HS-5 (cell line): ENCODE measurements around the gene RAI1.

Source experiments
- DNase-seq: peaks from one replicate; pipeline ENCODE4 v3.0.0-alpha.2; 2012; ENCODE audit warnings: low read depth

The RAI1 gene

GRCh38 chr17:17786998-17787397 is 105.7 kb downstream of the RAI1 start:
- DNase-seq: no peak

- no peak for DNase-seq
Measured at GRCh38 chr17:17787568-17787967, 106.3 kb downstream of the RAI1 start.

GRCh38 chr17:17788967-17789366 is 107.7 kb downstream of the RAI1 start:
- no peak for DNase-seq

DNA sequence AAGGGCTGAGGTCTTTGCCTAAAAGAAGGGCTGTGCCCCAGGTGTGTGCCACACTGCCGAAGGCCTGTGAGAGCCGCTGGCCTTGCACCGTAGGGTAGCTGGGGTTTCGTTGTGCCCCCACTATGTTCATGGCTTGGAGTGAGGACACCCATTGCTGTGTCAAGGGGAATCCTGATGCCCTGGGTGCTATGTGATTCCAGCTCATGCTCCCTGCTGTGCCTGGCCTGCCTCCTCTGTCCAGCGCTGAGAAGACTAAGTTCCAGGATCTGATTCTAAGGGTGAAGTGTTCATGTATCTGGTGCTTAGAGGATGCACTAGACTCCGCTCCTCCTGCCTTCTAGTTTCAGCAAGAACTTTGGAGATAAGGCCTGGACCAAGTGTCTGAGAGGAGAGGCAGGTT is 108.2 kb downstream of the RAI1 start:
- no peak for DNase-seq

DNA sequence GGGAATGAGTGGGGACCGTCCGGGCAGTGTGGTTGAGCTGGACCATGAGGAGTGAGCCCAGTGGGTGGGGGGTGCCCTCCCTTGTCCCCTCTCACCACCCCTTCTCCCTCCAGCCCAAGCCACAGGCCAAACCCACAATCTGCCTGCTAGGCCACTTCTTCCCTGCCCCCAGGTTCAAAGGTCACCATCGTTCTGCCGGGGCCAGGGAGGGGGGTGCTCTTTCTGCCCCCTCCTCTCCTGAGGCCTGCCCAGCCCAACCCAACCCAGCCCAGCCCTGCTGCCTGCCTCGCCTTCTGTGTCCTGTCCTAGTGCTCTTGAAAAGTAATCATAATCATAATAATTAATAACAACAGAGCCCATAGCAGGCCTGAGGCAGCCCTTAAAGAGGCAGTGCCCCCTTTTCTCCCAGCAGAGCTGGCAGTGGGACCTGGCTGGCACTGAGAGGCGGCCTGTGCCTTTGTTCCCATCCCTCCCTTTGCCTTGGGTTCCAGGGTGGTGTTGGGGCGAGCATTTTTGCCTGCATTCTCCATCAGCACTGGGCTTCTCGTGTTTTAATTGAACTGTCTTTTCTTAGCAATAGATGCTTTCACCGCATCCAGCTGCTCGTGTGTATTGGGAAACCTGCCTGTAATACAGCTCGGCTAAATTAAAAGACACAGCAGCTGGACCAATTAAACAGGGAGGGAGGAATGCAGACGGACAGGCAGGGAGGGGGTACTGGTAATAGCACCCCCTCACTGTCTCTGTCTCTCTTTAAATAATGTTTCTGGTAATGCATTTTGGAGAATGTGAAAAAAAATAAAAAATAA is 108.8 kb downstream of the RAI1 start:
- DNase-seq: no peak

GRCh38 chr17:17790637-17791464 is 109.6 kb downstream of the RAI1 start:
- no peak for DNase-seq

DNA sequence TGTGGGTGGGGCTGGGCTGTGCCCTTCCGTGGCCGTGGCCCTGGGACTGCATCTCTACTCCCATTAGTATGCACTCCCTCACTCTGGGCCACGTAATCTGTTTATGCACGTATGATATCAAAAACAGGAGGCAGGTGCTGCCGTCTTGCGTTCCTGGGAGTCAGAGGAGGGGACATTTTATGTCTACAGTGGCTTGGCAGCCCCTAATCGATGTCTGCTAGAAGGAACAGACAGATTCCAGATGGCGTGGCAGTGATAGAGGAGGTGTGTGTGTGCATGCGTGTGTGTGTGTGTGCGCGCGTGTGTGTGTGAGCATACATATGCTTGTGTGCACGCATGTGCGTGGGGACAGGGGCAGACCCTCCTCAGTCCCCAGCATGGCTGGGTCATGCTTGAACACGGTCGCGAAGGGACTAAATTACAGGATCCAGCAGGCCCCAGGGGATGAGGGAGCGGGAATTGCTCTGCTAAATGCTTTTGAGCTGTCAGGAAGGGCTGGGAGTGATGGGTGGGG is 110.8 kb downstream of the RAI1 start:
- no peak for DNase-seq

GRCh38 chr17:17792551-17793377 is 111.5 kb downstream of the RAI1 start:
- DNase-seq: no peak

DNA sequence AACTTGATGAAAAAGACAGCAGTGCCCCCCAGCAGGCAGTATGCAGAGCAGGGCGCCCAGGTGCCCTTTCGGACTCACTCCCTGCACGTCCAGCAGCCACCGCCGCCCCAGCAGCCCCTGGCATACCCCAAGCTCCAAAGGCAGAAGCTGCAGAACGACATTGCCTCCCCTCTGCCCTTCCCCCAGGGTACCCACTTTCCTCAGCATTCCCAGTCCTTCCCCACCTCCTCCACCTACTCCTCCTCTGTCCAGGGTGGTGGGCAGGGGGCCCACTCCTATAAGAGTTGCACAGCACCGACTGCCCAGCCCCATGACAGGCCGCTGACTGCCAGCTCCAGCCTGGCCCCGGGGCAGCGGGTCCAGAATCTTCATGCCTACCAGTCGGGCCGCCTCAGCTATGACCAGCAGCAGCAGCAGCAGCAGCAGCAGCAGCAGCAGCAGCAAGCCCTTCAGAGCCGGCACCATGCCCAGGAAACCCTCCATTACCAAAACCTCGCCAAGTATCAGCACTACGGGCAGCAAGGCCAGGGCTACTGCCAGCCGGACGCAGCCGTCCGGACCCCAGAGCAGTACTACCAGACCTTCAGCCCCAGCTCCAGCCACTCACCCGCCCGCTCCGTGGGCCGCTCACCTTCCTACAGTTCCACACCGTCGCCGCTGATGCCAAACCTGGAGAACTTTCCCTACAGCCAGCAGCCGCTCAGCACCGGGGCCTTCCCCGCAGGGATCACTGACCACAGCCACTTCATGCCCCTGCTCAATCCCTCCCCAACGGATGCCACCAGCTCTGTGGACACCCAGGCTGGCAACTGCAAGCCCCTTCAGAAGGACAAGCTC is 112.3 kb downstream of the RAI1 start:
- DNase-seq: no peak

DNA sequence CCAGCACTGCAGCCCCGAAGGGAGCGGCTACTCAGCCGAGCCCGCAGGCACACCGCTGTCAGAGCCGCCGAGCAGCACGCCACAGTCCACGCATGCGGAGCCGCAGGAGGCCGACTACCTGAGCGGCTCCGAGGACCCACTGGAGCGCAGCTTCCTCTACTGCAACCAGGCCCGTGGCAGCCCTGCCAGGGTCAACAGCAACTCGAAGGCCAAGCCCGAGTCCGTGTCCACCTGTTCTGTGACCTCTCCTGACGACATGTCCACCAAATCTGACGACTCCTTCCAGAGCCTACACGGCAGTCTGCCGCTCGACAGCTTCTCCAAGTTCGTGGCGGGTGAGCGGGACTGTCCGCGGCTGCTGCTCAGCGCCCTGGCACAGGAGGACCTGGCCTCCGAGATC is 113.1 kb downstream of the RAI1 start:
- no peak for DNase-seq

DNA sequence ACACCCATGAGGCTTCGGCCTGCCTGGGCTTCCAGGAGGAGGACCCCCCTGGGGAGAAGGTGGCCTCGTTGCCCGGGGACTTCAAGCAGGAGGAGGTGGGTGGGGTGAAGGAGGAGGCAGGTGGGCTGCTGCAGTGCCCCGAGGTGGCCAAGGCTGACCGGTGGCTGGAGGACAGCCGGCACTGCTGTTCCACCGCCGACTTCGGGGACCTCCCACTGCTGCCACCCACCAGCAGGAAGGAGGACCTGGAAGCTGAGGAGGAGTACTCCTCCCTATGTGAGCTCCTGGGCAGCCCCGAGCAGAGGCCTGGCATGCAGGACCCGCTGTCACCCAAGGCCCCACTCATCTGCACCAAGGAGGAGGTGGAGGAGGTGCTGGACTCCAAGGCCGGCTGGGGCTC is 114.0 kb downstream of the RAI1 start:
- DNase-seq: no peak

- no peak for DNase-seq
Measured at GRCh38 chr17:17795946-17796786, 114.9 kb downstream of the RAI1 start.

DNA sequence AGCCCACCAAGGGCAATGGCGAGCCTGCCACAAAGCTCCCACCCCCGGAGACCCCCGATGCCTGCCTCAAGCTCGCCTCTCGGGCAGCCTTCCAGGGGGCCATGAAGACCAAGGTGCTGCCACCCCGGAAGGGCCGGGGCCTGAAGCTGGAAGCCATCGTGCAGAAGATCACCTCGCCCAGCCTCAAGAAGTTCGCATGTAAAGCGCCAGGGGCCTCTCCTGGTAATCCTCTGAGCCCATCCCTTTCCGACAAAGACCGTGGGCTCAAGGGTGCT is 115.5 kb downstream of the RAI1 start:
- no peak for DNase-seq

DNA sequence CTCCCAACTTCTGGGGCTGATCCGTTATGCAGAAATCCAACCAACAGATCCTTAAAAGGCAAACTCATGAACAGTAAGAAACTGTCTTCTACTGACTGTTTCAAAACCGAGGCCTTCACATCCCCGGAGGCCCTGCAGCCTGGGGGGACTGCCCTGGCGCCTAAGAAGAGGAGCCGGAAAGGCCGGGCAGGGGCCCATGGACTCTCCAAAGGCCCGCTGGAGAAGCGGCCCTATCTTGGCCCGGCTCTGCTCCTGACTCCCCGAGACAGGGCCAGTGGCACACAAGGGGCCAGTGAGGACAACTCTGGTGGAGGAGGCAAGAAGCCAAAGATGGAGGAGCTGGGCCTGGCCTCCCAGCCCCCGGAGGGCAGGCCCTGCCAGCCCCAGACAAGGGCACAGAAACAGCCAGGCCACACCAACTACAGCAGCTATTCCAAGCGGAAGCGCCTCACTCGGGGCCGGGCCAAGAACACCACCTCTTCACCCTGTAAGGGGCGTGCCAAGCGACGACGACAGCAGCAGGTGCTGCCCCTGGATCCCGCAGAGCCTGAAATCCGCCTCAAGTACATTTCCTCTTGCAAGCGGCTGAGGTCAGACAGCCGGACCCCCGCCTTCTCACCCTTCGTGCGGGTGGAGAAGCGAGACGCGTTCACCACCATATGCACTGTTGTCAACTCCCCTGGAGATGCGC is 116.0 kb downstream of the RAI1 start:
- DNase-seq: no peak

GRCh38 chr17:17798010-17798556 is 116.8 kb downstream of the RAI1 start:
- DNase-seq: no peak

DNA sequence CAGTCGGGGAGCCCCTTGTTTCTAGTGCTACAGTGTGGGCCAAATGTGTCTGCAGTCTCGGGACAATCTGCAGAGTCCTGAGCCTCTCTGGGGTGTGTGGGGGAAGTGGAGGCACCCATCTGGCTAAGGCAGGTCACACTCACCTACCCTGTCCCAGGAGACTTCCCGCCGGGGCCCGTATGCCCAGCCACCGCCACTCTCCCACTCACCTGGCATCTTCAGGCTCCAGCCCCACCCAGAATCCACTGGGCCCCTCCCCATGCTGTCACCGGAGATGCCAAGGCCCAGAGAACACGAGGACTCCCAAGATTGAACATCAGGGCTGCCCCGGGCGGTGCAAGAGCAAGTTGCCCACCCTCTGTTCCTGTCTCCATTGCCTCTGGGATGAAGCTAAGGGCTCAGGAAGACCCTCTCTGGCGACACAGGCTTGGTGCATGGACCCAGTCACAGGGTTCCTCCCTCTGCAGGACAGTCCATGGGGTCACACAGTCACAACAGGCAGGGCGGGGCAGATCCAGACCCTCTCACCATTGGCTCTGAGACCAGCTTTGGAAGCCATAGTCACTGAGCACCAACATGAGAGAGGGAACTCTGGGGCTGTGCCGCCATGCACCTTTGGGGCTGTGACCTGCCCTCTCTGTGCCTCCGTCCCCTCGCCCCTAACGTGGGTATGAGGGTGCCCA is 117.5 kb downstream of the RAI1 start:
- DNase-seq: no peak

- DNase-seq: no peak
Measured at GRCh38 chr17:17800504-17801021, 119.3 kb downstream of the RAI1 start.

DNA sequence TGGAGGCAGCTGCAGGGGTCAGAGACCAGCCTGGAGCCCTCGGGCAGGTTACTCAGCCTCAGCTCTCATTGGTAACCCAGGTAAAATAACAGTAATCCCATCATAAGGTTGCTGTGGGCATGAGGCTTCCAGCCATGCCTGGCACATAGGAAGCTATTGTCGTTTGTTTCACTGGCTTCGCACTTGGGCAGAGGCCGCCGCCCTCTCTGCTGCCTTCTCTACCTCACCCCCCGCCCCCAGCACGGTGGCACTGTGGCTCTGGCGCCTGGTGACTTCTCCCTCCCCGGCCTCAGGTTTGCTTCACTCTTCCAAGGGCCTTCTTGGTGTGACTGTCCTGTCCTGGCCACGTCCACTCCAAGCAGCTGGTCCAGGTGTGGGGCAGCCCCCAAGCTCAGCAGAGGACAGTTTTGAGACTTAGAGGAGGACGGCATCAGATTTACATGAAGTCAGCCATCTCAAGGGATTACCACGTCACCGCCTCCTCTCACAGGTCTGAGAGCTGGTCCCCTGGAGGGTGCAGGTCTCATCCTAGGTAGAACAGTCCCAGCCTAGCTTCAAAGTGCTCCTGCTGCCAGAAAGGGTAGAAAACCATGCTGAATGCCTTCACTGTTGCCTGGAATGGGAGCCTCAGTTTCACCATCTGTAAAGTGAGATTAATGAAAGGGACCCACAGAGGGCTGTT is 120.7 kb downstream of the RAI1 start:
- no peak for DNase-seq
